ENCODE results near the gene FBXO44. TPM values are rescaled to one million over a fixed set of nuclear protein-coding genes. Genes with fewer than 3 reads are reported as not detected.

FBXO44 gene
- total RNA-seq, 1 donor from 2014 or later, result 24.8 TPM

DNA sequence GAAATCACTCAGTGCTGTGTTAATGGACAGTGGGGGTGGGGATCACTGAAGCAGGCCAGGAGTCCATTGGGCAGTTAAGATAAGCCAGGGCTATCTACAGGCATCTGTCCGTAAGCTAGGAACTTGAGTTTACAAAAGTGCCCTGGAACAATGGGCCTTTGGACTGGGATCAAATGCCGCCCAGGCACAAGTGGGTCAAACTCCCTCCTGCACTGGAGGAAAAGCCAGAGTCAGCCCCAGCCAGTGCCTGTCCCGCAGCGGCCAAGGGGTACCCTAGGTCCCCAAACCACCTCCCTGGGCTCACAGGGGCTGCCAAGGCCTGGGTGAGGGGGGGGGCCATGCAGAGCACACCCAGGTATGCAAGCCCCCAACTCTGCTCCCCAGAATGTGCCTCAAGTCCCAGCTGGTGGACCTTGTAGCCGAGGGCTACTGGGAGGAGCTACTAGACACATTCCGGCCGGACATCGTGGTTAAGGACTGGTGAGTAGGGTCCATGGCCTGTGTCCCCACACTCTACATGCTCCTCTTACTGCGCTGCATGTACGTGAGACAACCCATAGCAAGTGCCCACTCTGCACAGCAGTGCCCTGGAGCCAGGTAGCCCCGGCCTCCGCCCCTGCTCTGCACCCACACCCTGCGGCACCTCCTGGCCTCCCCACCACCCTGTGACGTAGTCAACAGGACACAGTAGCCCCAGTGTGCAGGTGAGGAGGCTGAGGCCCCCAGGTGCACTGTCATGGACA is 17.0 kb downstream of the FBXO44 start:
- H3K4me3 Mint-ChIP-seq, result no peak overlapping the region
- TF ChIP-seq, protein P1, sequence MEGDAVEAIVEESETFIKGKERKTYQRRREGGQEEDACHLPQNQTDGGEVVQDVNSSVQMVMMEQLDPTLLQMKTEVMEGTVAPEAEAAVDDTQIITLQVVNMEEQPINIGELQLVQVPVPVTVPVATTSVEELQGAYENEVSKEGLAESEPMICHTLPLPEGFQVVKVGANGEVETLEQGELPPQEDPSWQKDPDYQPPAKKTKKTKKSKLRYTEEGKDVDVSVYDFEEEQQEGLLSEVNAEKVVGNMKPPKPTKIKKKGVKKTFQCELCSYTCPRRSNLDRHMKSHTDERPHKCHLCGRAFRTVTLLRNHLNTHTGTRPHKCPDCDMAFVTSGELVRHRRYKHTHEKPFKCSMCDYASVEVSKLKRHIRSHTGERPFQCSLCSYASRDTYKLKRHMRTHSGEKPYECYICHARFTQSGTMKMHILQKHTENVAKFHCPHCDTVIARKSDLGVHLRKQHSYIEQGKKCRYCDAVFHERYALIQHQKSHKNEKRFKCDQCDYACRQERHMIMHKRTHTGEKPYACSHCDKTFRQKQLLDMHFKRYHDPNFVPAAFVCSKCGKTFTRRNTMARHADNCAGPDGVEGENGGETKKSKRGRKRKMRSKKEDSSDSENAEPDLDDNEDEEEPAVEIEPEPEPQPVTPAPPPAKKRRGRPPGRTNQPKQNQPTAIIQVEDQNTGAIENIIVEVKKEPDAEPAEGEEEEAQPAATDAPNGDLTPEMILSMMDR (conservative IDR thresholded peaks at IDR 0.05), result no peak
- no peak overlapping the region for H3K27ac Mint-ChIP-seq
- DNase-seq (ENCODE audit: extremely low spot score, unreplicated experiment), result no peak
- no peaks in the 10 kb centered on the region for H3K4me1 Mint-ChIP-seq (ENCODE audit: unreplicated experiment)
- H3K9me3 Mint-ChIP-seq, result no peaks in the 10 kb centered on the region
- no peaks in the 10 kb centered on the region for H3K27me3 Mint-ChIP-seq
- H3K36me3 Mint-ChIP-seq, result peaks cover 4% of the 10 kb centered on the region

DNA sequence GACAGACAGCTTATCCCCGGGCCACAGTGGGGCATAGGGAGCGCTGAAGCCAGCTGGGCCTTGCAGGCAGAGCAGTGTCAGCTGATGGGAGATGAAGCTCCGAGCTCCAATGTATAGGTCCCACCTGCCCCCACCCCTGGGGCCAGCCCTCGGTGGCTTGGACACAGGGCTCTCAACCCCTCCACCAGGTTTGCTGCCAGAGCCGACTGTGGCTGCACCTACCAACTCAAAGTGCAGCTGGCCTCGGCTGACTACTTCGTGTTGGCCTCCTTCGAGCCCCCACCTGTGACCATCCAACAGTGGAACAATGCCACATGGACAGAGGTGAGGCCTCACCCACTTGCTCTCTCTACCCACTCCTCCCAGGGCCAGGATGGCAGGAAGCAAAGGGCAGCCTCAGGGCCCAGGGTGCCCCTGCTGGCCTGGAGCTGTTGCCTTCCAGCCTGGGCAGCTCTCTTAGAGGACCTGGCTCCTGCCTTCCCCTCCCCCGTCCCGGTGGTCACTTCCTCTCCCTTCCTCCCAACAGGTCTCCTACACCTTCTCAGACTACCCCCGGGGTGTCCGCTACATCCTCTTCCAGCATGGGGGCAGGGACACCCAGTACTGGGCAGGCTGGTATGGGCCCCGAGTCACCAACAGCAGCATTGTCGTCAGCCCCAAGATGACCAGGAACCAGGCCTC is 18.6 kb downstream of the FBXO44 start:
- H3K4me3 Mint-ChIP-seq, result no peak overlapping the region
- no peaks in the 10 kb centered on the region for H3K9me3 Mint-ChIP-seq
- H3K27me3 Mint-ChIP-seq, result no peaks in the 10 kb centered on the region
- no peaks in the 10 kb centered on the region for H3K4me1 Mint-ChIP-seq (ENCODE audit: unreplicated experiment)
- no peak overlapping the region for H3K27ac Mint-ChIP-seq
- TF ChIP-seq, protein P1 (conservative IDR thresholded peaks at IDR 0.05), result no peak
- DNase-seq (ENCODE audit: extremely low spot score, unreplicated experiment), result no peak
- peaks cover 4% of the 10 kb centered on the region for H3K36me3 Mint-ChIP-seq

DNA sequence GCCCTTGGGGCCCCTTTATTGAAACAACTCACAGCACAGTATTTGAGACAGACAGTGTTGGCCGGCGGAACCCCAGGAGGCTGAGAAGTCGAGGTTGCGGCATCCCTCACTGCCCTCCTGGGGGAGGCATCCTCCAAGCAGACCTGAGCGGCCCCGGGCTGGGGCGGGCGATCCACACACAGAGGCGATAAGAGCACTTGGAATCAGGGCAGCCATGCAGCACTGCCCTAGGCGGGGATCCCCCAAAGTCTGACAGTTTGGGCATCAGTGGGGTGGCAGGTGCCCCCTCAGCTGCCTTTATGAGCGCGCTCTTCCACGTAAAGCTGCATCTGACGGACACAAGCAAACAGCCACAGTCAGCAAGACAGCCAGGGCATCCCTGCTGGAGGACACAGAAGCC is 19.8 kb downstream of the FBXO44 start:
- Mint-ChIP-seq H3K9me3 (no peaks in the 10 kb centered on the region), H3K27me3 (no peaks in the 10 kb centered on the region), H3K27ac (no peak overlapping the region), H3K4me1 (ENCODE audit: unreplicated experiment) (no peaks in the 10 kb centered on the region), H3K4me3 (no peak overlapping the region), H3K36me3 (peaks cover 4% of the 10 kb centered on the region)
- no peak for DNase-seq (ENCODE audit: extremely low spot score, unreplicated experiment)
- TF ChIP-seq, protein P1 (conservative IDR thresholded peaks at IDR 0.05), result no peak

DNA sequence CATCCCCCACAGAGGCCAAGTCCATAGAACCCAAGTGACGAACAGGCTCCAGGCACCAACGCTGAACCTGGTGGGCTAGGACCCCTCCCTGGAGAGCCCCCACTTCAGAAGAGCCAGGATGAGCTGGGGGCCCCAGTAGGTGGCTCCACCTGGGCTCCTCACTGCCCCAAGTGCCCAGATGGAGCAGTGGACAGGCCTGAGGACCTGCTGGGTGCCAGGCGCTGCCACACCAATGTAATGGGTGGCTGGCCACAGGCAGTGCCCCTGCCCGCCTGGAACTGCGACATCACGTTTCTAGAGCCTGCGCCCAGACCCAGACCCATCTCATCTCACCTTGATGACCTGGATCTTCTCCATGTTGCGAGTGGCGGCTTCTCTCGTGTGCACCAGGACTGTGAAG is 20.6 kb downstream of the FBXO44 start:
- H3K27ac Mint-ChIP-seq, result no peak overlapping the region
- no peaks in the 10 kb centered on the region for H3K27me3 Mint-ChIP-seq
- H3K36me3 Mint-ChIP-seq, result peaks cover 4% of the 10 kb centered on the region

DNA sequence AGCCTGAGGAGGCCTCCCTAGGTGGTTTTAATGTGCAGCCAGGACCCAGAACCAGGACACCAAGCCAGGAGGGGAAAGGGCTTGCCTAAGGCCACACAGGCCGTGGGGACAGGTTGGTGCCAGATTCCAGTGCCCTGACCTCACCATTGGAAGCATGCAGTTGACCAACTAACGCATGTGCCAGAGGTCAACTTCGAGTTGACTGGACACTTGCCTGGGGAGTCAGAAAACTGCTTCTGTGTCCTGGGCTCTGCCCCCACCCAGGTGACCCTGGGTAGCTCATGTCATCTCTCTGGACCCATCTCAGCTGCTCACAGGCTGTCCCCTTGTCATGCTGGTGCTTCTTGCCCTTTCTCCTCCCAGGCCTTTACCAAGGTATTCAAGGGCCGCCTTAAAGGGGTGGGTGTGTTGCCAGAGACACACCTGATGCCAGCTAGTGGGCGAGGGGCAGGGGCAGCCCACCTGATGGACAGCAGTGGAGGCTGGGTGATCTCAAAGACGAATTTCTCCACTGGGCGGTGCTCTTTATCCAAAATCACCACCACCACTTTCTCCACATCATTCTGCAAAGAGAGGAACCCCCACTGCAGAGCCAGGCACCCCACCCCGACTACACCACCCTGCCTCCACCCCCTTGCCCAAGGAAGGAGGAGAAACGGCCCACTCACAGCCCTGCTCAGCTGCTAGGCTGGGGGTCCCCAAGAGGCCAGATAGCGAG is 21.9 kb downstream of the FBXO44 start:
- Mint-ChIP-seq H3K4me3 (no peak overlapping the region), H3K27ac (no peak overlapping the region), H3K4me1 (ENCODE audit: unreplicated experiment) (peaks cover 2% of the 10 kb centered on the region), H3K36me3 (peaks cover 4% of the 10 kb centered on the region), H3K9me3 (no peaks in the 10 kb centered on the region), H3K27me3 (no peaks in the 10 kb centered on the region)
- TF ChIP-seq, protein P1 (conservative IDR thresholded peaks at IDR 0.05), result no peak
- no peak for DNase-seq (ENCODE audit: extremely low spot score, unreplicated experiment)

More for the DNA sequence above, 20.6 kb downstream of the FBXO44 start:
- TF ChIP-seq, protein P1 (conservative IDR thresholded peaks at IDR 0.05), result no peak
- Mint-ChIP-seq H3K4me1 (ENCODE audit: unreplicated experiment) (no peaks in the 10 kb centered on the region), H3K9me3 (no peaks in the 10 kb centered on the region), H3K4me3 (no peak overlapping the region)
- DNase-seq (ENCODE audit: extremely low spot score, unreplicated experiment), result no peak

Measured in type B pancreatic cell (in vitro differentiated cells).